OCI-M2 (cell line): ENCODE results near the gene ACKR4.
"Not testable (repeated sequence)": the region's sequence is repeated elsewhere in the genome, so short reads cannot be mapped to it uniquely, and the experiment has no call there.

Source experiments
- DNase-seq: peaks from one replicate; lab custom pipeline; 2025; ENCODE audit not compliant: unreplicated experiment; lab: John Stamatoyannopoulos, UW

Gene ACKR4

DNA sequence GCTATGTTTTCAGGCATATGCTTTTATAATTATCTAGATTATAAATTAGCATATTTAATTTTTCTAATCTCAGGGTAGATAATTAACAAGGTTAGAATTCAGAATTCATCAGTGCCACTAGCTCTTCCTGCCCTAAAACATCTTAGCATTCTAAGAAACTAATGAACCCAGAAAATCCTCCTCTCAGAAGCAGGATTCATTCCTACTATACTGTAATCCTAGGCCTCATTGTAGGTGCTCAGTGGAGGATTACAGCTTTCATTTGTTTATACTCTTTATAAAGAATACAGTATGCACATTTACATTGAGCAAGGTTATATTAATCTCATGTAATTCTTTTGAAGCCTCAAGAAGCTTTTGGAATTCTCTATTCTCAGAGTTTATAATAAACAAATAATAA is 41.6 kb downstream of the ACKR4 start:
- DNase-seq: no peak

GRCh38 chr3:132641427-132641826 is 44.4 kb downstream of the ACKR4 start:
- not testable (repeated sequence) for DNase-seq

- DNase-seq: no peak
Measured at GRCh38 chr3:132641837-132642538, 44.9 kb downstream of the ACKR4 start.

GRCh38 chr3:132642539-132642847 is 45.4 kb downstream of the ACKR4 start:
- DNase-seq: no peak

GRCh38 chr3:132643366-132643765 is 46.3 kb downstream of the ACKR4 start:
- no peak for DNase-seq

DNA sequence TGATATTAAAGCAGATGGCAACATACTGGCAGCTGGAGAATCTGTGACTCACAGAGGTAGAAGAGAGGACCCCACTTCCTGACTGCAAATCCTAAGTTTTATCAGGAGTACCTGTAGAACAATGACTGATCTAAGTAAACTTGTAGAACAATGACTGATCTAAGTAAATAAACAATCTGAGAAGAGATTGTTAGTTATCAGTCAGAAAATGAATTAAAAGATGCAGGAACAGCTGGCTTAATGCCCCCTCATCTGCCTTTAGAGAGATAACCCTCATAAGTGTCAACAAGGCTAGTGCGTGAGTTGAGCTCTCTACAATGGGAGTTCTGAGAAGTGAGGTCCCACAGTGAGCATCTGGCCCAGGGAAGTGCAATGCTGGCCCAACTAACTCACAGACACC is 48.0 kb downstream of the ACKR4 start:
- DNase-seq: no peak

DNA sequence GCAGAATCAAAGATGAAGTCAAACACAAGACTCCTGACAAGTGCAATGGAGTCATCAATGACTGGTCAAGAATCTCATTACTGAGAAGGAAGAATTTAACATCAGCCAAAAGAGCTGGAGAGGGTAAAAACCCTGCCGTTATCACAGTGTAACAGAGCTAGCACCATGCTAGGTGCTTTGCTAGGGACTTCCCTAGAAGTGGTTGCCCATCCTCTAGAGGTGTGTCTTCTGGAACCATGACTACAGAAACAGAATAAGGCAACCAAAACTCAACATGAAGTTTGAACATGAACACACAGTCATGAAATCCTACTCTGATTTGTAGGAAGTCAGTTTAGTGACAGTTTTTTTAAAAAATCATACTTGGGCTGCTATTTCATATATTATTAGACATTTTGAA is 53.1 kb downstream of the ACKR4 start:
- no peak for DNase-seq
